B cell (primary cell): Measurements from ENCODE around the gene UBR2. TPM values are rescaled to one million over a fixed set of nuclear protein-coding genes. Genes with fewer than 3 reads are reported as not detected.
A peak's percentile ranks its signal among the peaks of the same experiment; 100 is the strongest.

ENCODE experiments used
- ATAC-seq: fragments of 200-7000 bp; cut with Tn5 transposase; one replicate; pipeline ENCODE4 v1.10.0; 2021; ENCODE audit warnings: low read depth, mild to moderate bottlenecking, moderate number of reproducible peaks, moderate library complexity
- CTCF ChIA-PET: fragments of 350-600 bp; sonication (Branson Sonifier 250); formaldehyde crosslinking; loops from one replicate; lab custom pipeline; 2021; ENCODE audit warnings: antibody characterized with exemption, inconsistent platforms; lab: Charles Lee
- POLR2A ChIA-PET: fragments of 350-600 bp; sonication (Branson Sonifier 250); formaldehyde crosslinking; loops from one replicate; lab custom pipeline; 2021; ENCODE audit warnings: antibody characterized with exemption; lab: Charles Lee
- DNase-seq: peaks from one replicate; pipeline ENCODE4 v3.0.0; 2013
- H2AFZ ChIP-seq: 2 replicates; pipeline ENCODE4 v1.6.1; 2012; ENCODE audit warnings: mild to moderate bottlenecking, low read depth, low read length; ENCODE audit not compliant: insufficient read depth, poor library complexity, severe bottlenecking
- H3K27ac ChIP-seq, 2 donors: 1 replicate in 1 of 2; 2 replicates in 1 of 2; pipeline ENCODE4 v1.5.1; 2012 to 2013; ENCODE audit warnings: low read length in 2 of 2, mild to moderate bottlenecking in 2 of 2, moderate library complexity in 1 of 2
- H3K27me3 ChIP-seq, 4 experiments: fragments of 200-600 bp in 1 of 4; sonication (generic) in 1 of 4; replicated peaks in 1 of 4; 1 replicate in 2 of 4; 2 replicates in 2 of 4; pipeline versions ENCODE4 v1.6.1 to v1.7.0; 2013 to 2016; ENCODE audit warnings: low read length in 3 of 4, mild to moderate bottlenecking in 2 of 4, mixed read lengths in 1 of 4, moderate library complexity in 1 of 4; ENCODE audit not compliant: insufficient read depth in 4 of 4, control insufficient read depth in 3 of 4; ENCODE audit errors: control extremely low read depth in 1 of 4
- H3K36me3 ChIP-seq, 2 experiments: replicated peaks in 1 of 2; 1 replicate in 1 of 2; 2 replicates in 1 of 2; pipeline versions ENCODE4 v1.6.1 to v1.7.1; 2013; ENCODE audit warnings: low read length in 1 of 2; ENCODE audit not compliant: insufficient read depth in 2 of 2, control insufficient read depth in 1 of 2; ENCODE audit errors: control extremely low read depth in 1 of 2, extremely low read depth in 1 of 2
- H3K4me1 ChIP-seq, 2 donors: fragments of 200-600 bp in 1 of 2; sonication (generic) in 1 of 2; 1 replicate in 1 of 2; 2 replicates in 1 of 2; pipeline versions ENCODE4 v1.5.1 to v1.6.1; 2013 to 2017; ENCODE audit warnings: low read length in 2 of 2; ENCODE audit not compliant: control insufficient read depth in 2 of 2, insufficient read depth in 2 of 2
- H3K4me2 ChIP-seq: replicated peaks from 2 replicates; pipeline ENCODE3; 2012; ENCODE audit warnings: mild to moderate bottlenecking, low read depth, low read length; ENCODE audit not compliant: poor library complexity, severe bottlenecking
- H3K4me3 ChIP-seq, 5 experiments: fragments of 200-600 bp in 1 of 5; sonication (generic) in 1 of 5; 1 replicate in 3 of 5; 2 replicates in 2 of 5; pipeline versions ENCODE4 v1.5.1 to v1.7.0; 2011 to 2016; ENCODE audit warnings: low read length in 4 of 5, mild to moderate bottlenecking in 4 of 5, low read depth in 2 of 5, control low read depth in 1 of 5, moderate library complexity in 1 of 5; ENCODE audit not compliant: insufficient read depth in 1 of 5; ENCODE audit errors: control extremely low read depth in 1 of 5, extremely low read depth in 1 of 5
- H3K79me2 ChIP-seq: fragments of 200-600 bp; sonication (generic); one replicate; pipeline ENCODE4 v1.6.0; 2016; ENCODE audit warnings: low read length; ENCODE audit not compliant: control insufficient read depth, insufficient read depth
- H3K9ac ChIP-seq: fragments of 200-600 bp; sonication (generic); 2 replicates; pipeline ENCODE4 v1.6.1; 2017; ENCODE audit warnings: mild to moderate bottlenecking, low read length, moderate library complexity
- H3K9me3 ChIP-seq, 3 donors: one replicate each; pipeline versions ENCODE4 v1.6.1 to v1.7.1; 2013; ENCODE audit warnings: low read length in 2 of 3; ENCODE audit not compliant: control insufficient read depth in 2 of 3, insufficient read depth in 1 of 3; ENCODE audit errors: control extremely low read depth in 1 of 3
- H4K20me1 ChIP-seq: 2 replicates; pipeline ENCODE4 v1.6.0; 2012; ENCODE audit warnings: mild to moderate bottlenecking, low read length; ENCODE audit not compliant: insufficient read depth, control insufficient read depth, poor library complexity, severe bottlenecking
- H3K27ac Mint-ChIP-seq: one replicate; pipeline ENCODE4 v1.8.0; 2021; ENCODE audit warnings: mixed read lengths
- H3K27me3 Mint-ChIP-seq: one replicate; pipeline ENCODE4 v1.8.0; 2021; ENCODE audit warnings: mixed read lengths
- H3K4me1 Mint-ChIP-seq: one replicate; pipeline ENCODE4 v1.8.0; 2021; ENCODE audit warnings: mixed read lengths
- H3K4me3 Mint-ChIP-seq: one replicate; pipeline ENCODE4 v1.8.0; 2021; ENCODE audit warnings: mixed read lengths
- H3K9me3 Mint-ChIP-seq: one replicate; pipeline ENCODE4 v1.8.0; 2022; ENCODE audit warnings: mixed read lengths; ENCODE audit not compliant: insufficient read depth
- CTCF ChIP-seq: fragments of 200-600 bp; IDR thresholded peaks from one replicate; pipeline ENCODE4 v1.8.0; 2022; ENCODE audit warnings: antibody characterized with exemption, mild to moderate bottlenecking
- EZH2 ChIP-seq: IDR thresholded peaks from 2 replicates; pipeline ENCODE4 v1.6.1; 2012; ENCODE audit warnings: borderline replicate concordance, low read depth, mild to moderate bottlenecking, moderate library complexity, low read length; ENCODE audit not compliant: insufficient read depth, poor library complexity, severe bottlenecking
- WGBS: methylation state at CpG from one replicate; pipeline ENCODE4 v1.1.5; 2013; ENCODE audit warnings: missing lambda C conversion rate; ENCODE audit not compliant: insufficient coverage; 5-methylcytosine and 5-hydroxymethylcytosine counted together
- intact Hi-C: fragments of 100-400 bp; cut with micrococcal nuclease; formaldehyde crosslinking; loops from one replicate; pipeline ENCODE4 v1.10.0; 2022
- polyA plus RNA-seq: library from polyadenylated mRNA; depleted of rRNA; stranded (reverse); fragments of >200 nt; gene quantifications from 2 replicates; pipeline ENCODE4 v1.2.3, GENCODE V29; 2012
- total RNA-seq, 2 donors: library from RNA; stranded (reverse); fragments of 120-200 nt in 1 of 2; gene quantifications; 1 replicate in 1 of 2; 2 replicates in 1 of 2; pipeline versions ENCODE4 v1.2.3 to v1.2.4, GENCODE V29; 2013 to 2022

The UBR2 gene
- total and polyA plus RNA-seq, 2 donors (not counting 1 experiment from before 2014, with no cell fraction given) = 9.7 to 56.2 TPM

GRCh38 chr6:42727087-42727611 is 163.3 kb downstream of the UBR2 start:
- no peaks in the 10 kb centered on the region for H3K36me3 ChIP-seq
- H3K9me3 ChIP-seq = no peaks in the 10 kb centered on the region
- no peaks in the 10 kb centered on the region for H3K79me2 ChIP-seq
- peaks cover 12 to 17% of the 10 kb centered on the region in 2 donors for H3K4me1 ChIP-seq
- H3K4me1 Mint-ChIP-seq = peaks cover 19% of the 10 kb centered on the region
- peak overlapping the region; percentile 75 for H3K9ac ChIP-seq
- H3K4me3 ChIP-seq = peak overlapping the region; percentile 57 to 76 (median 68)
- ChIA-PET POLR2A (interaction anchor here (0.5 to 3.7 kb wide), 8 partner anchors 19 to 152 kb away, joined by 4 to 40 read pairs (median 4); partner anchors contain the start of genes BICRAL, RPL7L1 and TBCC), CTCF (interaction anchor here (0.6 to 4.5 kb wide), 20 partner anchors 9 to 303 kb away, joined by 3 to 102 read pairs (median 3); partner anchors contain the start of genes BICRAL, RPL7L1 and TBCC)
- H3K27ac ChIP-seq = peak overlapping the region; percentile 59 to 64
- H3K27me3 ChIP-seq = no peaks in the 10 kb centered on the region
- no peak for DNase-seq
- H2AFZ ChIP-seq = peak overlapping the region; percentile 95
- H3K4me3 Mint-ChIP-seq = peak overlapping the region; percentile 92
- TF ChIP-seq CTCF = no peak
- TF ChIP-seq EZH2 = no peak
- no peaks in the 10 kb centered on the region for H4K20me1 ChIP-seq
- no peak for ATAC-seq
- 35% methylated on average over 50 of the region's 52 CpGs for WGBS
- H3K27ac Mint-ChIP-seq = peak overlapping the region; percentile 94
- intact Hi-C loops = loop anchor here (2.0 to 10.0 kb wide), 4 partner anchors 34 to 942 kb away; partner anchors contain the start of genes BICRAL, PRICKLE4 and TOMM6
- H3K4me2 ChIP-seq = peak overlapping the region; percentile 84
- H3K27me3 Mint-ChIP-seq = no peaks in the 10 kb centered on the region
- H3K9me3 Mint-ChIP-seq = no peaks in the 10 kb centered on the region

GRCh38 chr6:42727627-42728026 is 163.8 kb downstream of the UBR2 start:
- Histone ChIP-seq H3K4me1 (peaks cover 12 to 17% of the 10 kb centered on the region in 2 donors), H3K79me2 (no peaks in the 10 kb centered on the region), H3K9ac (peak overlapping the region; percentile 75), H4K20me1 (no peaks in the 10 kb centered on the region), H3K4me2 (peak overlapping the region; percentile 84), H2AFZ (peak overlapping the region; percentile 95), H3K4me3 (peak overlapping the region in 1 of 5 experiments; percentile 68), H3K27me3 (no peaks in the 10 kb centered on the region), H3K36me3 (no peaks in the 10 kb centered on the region), H3K9me3 (no peaks in the 10 kb centered on the region), H3K27ac (no peak overlapping the region)
- CTCF ChIA-PET = interaction anchor here (0.7 to 4.5 kb wide), 12 partner anchors 10 to 167 kb away, joined by 3 to 102 read pairs (median 4); partner anchors contain the start of genes BICRAL, RPL7L1 and TBCC
- no peaks in the 10 kb centered on the region for H3K27me3 Mint-ChIP-seq
- WGBS = 99% methylated on average over 7 of the region's 22 CpGs
- TF ChIP-seq CTCF = no peak
- no peak for TF ChIP-seq EZH2
- no peaks in the 10 kb centered on the region for H3K9me3 Mint-ChIP-seq
- peak overlapping the region; percentile 92 for H3K4me3 Mint-ChIP-seq
- peak overlapping the region; percentile 57 for H3K27ac Mint-ChIP-seq
- intact Hi-C loops = loop anchor here (2.0 to 10.0 kb wide), 4 partner anchors 35 to 943 kb away; partner anchors contain the start of genes BICRAL, PRICKLE4 and TOMM6
- no peak for ATAC-seq
- POLR2A ChIA-PET = interaction anchor here (0.5 to 3.7 kb wide), 7 partner anchors 18 to 220 kb away, joined by 4 to 40 read pairs (median 5); partner anchors contain the start of genes BICRAL, RPL7L1 and TBCC
- H3K4me1 Mint-ChIP-seq = peaks cover 19% of the 10 kb centered on the region
- DNase-seq = no peak
